ENCODE measurements around the gene PSD4. TPM values are rescaled to one million over a fixed set of nuclear protein-coding genes. Genes with fewer than 3 reads are reported as not detected.

The PSD4 gene
- total RNA-seq, 1 donor from 2014 or later: 1.9 TPM

- Mint-ChIP-seq H3K36me3 (ENCODE audit: low read depth, unreplicated experiment) (peaks cover 3% of the 10 kb centered on the region), H3K9me3 (ENCODE audit: unreplicated experiment) (no peaks in the 10 kb centered on the region), H3K4me1 (ENCODE audit: unreplicated experiment) (peaks cover 15% of the 10 kb centered on the region), H3K27ac (ENCODE audit: unreplicated experiment) (no peak overlapping the region), H3K4me3 (ENCODE audit: unreplicated experiment) (no peak overlapping the region), H3K27me3 (ENCODE audit: unreplicated experiment) (no peaks in the 10 kb centered on the region)
- TF ChIP-seq CTCF (IDR thresholded peaks at IDR 0.05; ENCODE audit: unreplicated experiment): no peak
- no peak for DNase-seq (ENCODE audit: low spot score)
These were observed 79.7 kb downstream of the PSD4 start for GRCh38 chr2:113253453-113253852.

- Mint-ChIP-seq H3K27ac (ENCODE audit: unreplicated experiment) (no peak overlapping the region), H3K4me1 (ENCODE audit: unreplicated experiment) (peaks cover 20% of the 10 kb centered on the region), H3K4me3 (ENCODE audit: unreplicated experiment) (no peak overlapping the region), H3K36me3 (ENCODE audit: low read depth, unreplicated experiment) (peaks cover 3% of the 10 kb centered on the region), H3K27me3 (ENCODE audit: unreplicated experiment) (no peaks in the 10 kb centered on the region), H3K9me3 (ENCODE audit: unreplicated experiment) (no peaks in the 10 kb centered on the region)
- TF ChIP-seq CTCF (IDR thresholded peaks at IDR 0.05; ENCODE audit: unreplicated experiment): no peak
- no peak for DNase-seq (ENCODE audit: low spot score)
These were observed 81.6 kb downstream of the PSD4 start for GRCh38 chr2:113255140-113256070.

GRCh38 chr2:113257516-113258264 lies 83.9 kb downstream of the PSD4 start:
- Mint-ChIP-seq H3K9me3 (ENCODE audit: unreplicated experiment) (no peaks in the 10 kb centered on the region), H3K36me3 (ENCODE audit: low read depth, unreplicated experiment) (peaks cover 3% of the 10 kb centered on the region), H3K4me3 (ENCODE audit: unreplicated experiment) (no peak overlapping the region), H3K27ac (ENCODE audit: unreplicated experiment) (no peak overlapping the region), H3K27me3 (ENCODE audit: unreplicated experiment) (no peaks in the 10 kb centered on the region), H3K4me1 (ENCODE audit: unreplicated experiment) (peaks cover 13% of the 10 kb centered on the region)
- DNase-seq (ENCODE audit: low spot score): no peak
- no peak for TF ChIP-seq CTCF (IDR thresholded peaks at IDR 0.05; ENCODE audit: unreplicated experiment)

GRCh38 chr2:113258471-113259147 lies 84.8 kb downstream of the PSD4 start:
- Mint-ChIP-seq H3K9me3 (ENCODE audit: unreplicated experiment) (no peaks in the 10 kb centered on the region), H3K27ac (ENCODE audit: unreplicated experiment) (no peak overlapping the region), H3K27me3 (ENCODE audit: unreplicated experiment) (no peaks in the 10 kb centered on the region), H3K4me1 (ENCODE audit: unreplicated experiment) (peaks cover 13% of the 10 kb centered on the region), H3K36me3 (ENCODE audit: low read depth, unreplicated experiment) (peaks cover 3% of the 10 kb centered on the region), H3K4me3 (ENCODE audit: unreplicated experiment) (no peak overlapping the region)
- TF ChIP-seq CTCF (IDR thresholded peaks at IDR 0.05; ENCODE audit: unreplicated experiment): no peak
- no peak for DNase-seq (ENCODE audit: low spot score)

Other genes starting within 250 kb of the PSD4 start
- gene IL36G, start 196.0 kb upstream of the PSD4 start, total RNA-seq (ENCODE audit: unreplicated experiment): not detected
- gene IL36A, start 168.5 kb upstream of the PSD4 start, total RNA-seq (ENCODE audit: unreplicated experiment): not detected
- gene IL36B, start 121.1 kb upstream of the PSD4 start, total RNA-seq (ENCODE audit: unreplicated experiment): not detected
- not detected for gene IL36RN, start 114.8 kb upstream of the PSD4 start, total RNA-seq (ENCODE audit: unreplicated experiment)
- gene IL1F10, start 106.0 kb upstream of the PSD4 start, total RNA-seq (ENCODE audit: unreplicated experiment): not detected
- gene IL1RN, start 46.4 kb upstream of the PSD4 start, total RNA-seq (ENCODE audit: unreplicated experiment): not detected
- 2.1 TPM for gene PAX8, start 105.0 kb downstream of the PSD4 start, total RNA-seq (ENCODE audit: unreplicated experiment)

Measured in endothelial cell (in vitro differentiated cells).